Measurements from ENCODE around the gene NCCRP1. TPM values are rescaled to one million over a fixed set of nuclear protein-coding genes. Genes with fewer than 3 reads are reported as not detected.

NCCRP1 gene
- total RNA-seq = not detected

- Histone ChIP-seq H3K36me3 (no peaks in the 10 kb centered on the region), H3K27me3 (peaks cover 0 to 78% of the 10 kb centered on the region in 2 donors), H3K4me1 (peaks cover 0 to 11% (median 2%) of the 10 kb centered on the region in 4 donors), H3K9me3 (no peaks in the 10 kb centered on the region), H3K4me3 (peak within 1 kb of the TSS in 1 of 4 donors; percentile 20), H3K27ac (no peak within 1 kb of the TSS)
- TF ChIP-seq POLR2A (IDR thresholded peaks at IDR 0.05) = no peak
- TF ChIP-seq EP300 (IDR thresholded peaks at IDR 0.05) = no peak
- no peak for TF ChIP-seq CTCF (IDR thresholded peaks at IDR 0.05)
- no peak for DNase-seq (ENCODE audit: low spot score in 2 of 2)
- 2 to 3% methylated on average over 21 of the region's 51 CpGs for WGBS, 2 donors
These were observed at the start of gene NCCRP1 for GRCh38 chr19:39196860-39197562. Gene NCCRP1, plus strand, starts transcription at chr19:39196964. Its CDS starts 19 bp downstream, at chr19:39196983.

- TF ChIP-seq CTCF (IDR thresholded peaks at IDR 0.05) = no peak
- TF ChIP-seq POLR2A (IDR thresholded peaks at IDR 0.05) = no peak
- TF ChIP-seq EP300 (IDR thresholded peaks at IDR 0.05) = no peak
- H3K4me3 ChIP-seq = no peak overlapping the region
- peaks cover 0 to 56% (median 33%) of the 10 kb centered on the region in 4 donors for H3K4me1 ChIP-seq
- H3K36me3 ChIP-seq = no peaks in the 10 kb centered on the region
- no peaks in the 10 kb centered on the region for H3K9me3 ChIP-seq
- no peak for DNase-seq (ENCODE audit: low spot score in 2 of 2)
- 89 to 90% methylated on average over 3 of the region's 3 CpGs for WGBS, 2 donors
- no peaks in the 10 kb centered on the region for H3K27me3 ChIP-seq
- H3K27ac ChIP-seq = peak overlapping the region in 2 of 4 donors; percentile 42 to 90
These were observed 49.3 kb upstream of the NCCRP1 start for GRCh38 chr19:39147480-39147879.

GRCh38 chr19:39148939-39149529 lies 47.7 kb upstream of the NCCRP1 start:
- no peaks in the 10 kb centered on the region for H3K27me3 ChIP-seq
- no peak for DNase-seq (ENCODE audit: low spot score in 2 of 2)
- H3K27ac ChIP-seq = no peak overlapping the region
- no peaks in the 10 kb centered on the region for H3K36me3 ChIP-seq
- TF ChIP-seq POLR2A (IDR thresholded peaks at IDR 0.05) (no peak), CTCF (IDR thresholded peaks at IDR 0.05) (no peak), EP300 (IDR thresholded peaks at IDR 0.05) (no peak)
- H3K4me1 ChIP-seq = peaks cover 0 to 48% (median 30%) of the 10 kb centered on the region in 4 donors
- H3K4me3 ChIP-seq = no peak overlapping the region
- no peaks in the 10 kb centered on the region for H3K9me3 ChIP-seq
- WGBS, 2 donors = 95 to 97% methylated on average over 10 of the region's 10 CpGs

GRCh38 chr19:39150235-39150634 lies 46.5 kb upstream of the NCCRP1 start:
- no peak for TF ChIP-seq CTCF (IDR thresholded peaks at IDR 0.05)
- TF ChIP-seq POLR2A (IDR thresholded peaks at IDR 0.05) = no peak
- TF ChIP-seq EP300 (IDR thresholded peaks at IDR 0.05) = no peak
- peak overlapping the region in 2 of 4 donors; percentile 33 to 71 for H3K27ac ChIP-seq
- H3K4me3 ChIP-seq = no peak overlapping the region
- H3K9me3 ChIP-seq = no peaks in the 10 kb centered on the region
- no peaks in the 10 kb centered on the region for H3K36me3 ChIP-seq
- H3K27me3 ChIP-seq = no peaks in the 10 kb centered on the region
- WGBS, 2 donors = 88 to 94% methylated on average over 8 of the region's 8 CpGs
- peaks cover 0 to 48% (median 23%) of the 10 kb centered on the region in 4 donors for H3K4me1 ChIP-seq
- no peak for DNase-seq (ENCODE audit: low spot score in 2 of 2)
